WTC11 (cell line): ENCODE data around the gene MRPS5.

Experiments
- CTCF ChIP-seq: fragments of 200-600 bp; IDR thresholded peaks from 2 replicates; pipeline ENCODE4 v1.8.0; 2022; ENCODE audit warnings: antibody characterized with exemption
- MAX ChIP-seq: sonication (generic); formaldehyde crosslinking; IDR thresholded peaks from 2 replicates; pipeline ENCODE4 v1.8.0; 2022; ENCODE audit warnings: mild to moderate bottlenecking, missing genetic modification reagents
- USF2 ChIP-seq: sonication (generic); formaldehyde crosslinking; IDR thresholded peaks from 2 replicates; pipeline ENCODE4 v1.8.1; 2023; ENCODE audit warnings: mild to moderate bottlenecking, missing genetic modification reagents, moderate library complexity
- ZNF138 ChIP-seq: sonication (generic); formaldehyde crosslinking; conservative IDR thresholded peaks from 2 replicates; pipeline ENCODE4 v1.8.1; 2022; ENCODE audit warnings: mild to moderate bottlenecking, moderate library complexity, missing genetic modification reagents

DNA sequence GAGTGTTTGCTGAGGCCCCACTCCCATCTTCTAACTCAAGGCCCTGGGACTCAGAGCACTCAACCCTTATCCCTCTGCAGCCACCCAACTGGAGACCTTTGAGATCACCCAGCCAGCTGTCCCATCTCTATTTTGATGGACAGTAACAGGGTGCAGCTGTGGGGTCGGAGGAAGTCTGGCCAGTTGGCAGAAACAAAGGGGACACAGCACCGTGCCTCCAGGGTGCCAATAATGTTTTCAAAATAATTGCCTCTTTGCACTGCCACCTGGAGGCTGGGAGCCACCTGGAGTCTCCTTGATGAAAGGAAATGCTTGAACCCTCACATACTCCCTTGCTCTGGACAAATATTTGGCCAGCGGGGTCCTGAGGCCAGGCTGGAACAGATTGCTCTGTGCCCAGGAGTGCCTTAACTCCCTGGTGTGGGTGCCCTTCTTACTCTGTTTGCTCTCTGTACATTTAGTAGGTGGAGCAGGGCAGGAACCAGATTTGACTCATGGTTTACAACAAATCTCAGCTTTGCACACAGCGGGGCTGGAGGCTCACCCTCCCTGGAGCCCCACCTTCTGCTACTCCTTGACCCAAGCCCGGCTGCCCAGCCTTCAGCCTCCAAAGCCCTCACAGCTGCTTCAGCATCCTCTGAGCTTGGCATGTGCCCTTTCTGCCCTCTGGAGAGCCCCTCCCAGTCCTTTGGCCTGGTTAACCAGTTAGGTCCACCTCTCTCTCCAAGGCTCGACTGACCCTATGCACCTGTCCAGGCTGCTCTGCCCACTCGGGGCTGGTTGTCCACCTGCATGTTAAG, 78.9 kb downstream of the MRPS5 start:
- TF ChIP-seq CTCF (no peak), USF2 (CRISPR knock-in tag) (no peak), MAX (CRISPR knock-in tag) (no peak), ZNF138 (CRISPR knock-in tag) (no peak)
